Suprapubic skin (tissue), 4 donors: ENCODE data around the gene PHRF1.
"Not testable (repeated sequence)": the region's sequence is repeated elsewhere in the genome, so short reads cannot be mapped to it uniquely, and the experiment has no call there.

Source experiments
- CTCF ChIP-seq, 2 donors: fragments of 200-600 bp in 1 of 2; fragments of 450-650 bp in 1 of 2; sonication (generic) in 1 of 2; IDR thresholded peaks; one replicate each; pipeline ENCODE4 v1.5.1; 2016 to 2019; ENCODE audit warnings: antibody characterized with exemption in 2 of 2, mild to moderate bottlenecking in 1 of 2, moderate library complexity in 1 of 2
- EP300 ChIP-seq: sonication (generic); formaldehyde crosslinking; IDR thresholded peaks from one replicate; pipeline ENCODE4 v1.6.1; 2017; ENCODE audit warnings: antibody characterized with exemption
- POLR2A ChIP-seq, 2 donors: fragments of 450-650 bp; IDR thresholded peaks; one replicate each; pipeline ENCODE4 v1.6.1; 2017; ENCODE audit warnings: antibody characterized with exemption in 2 of 2, mild to moderate bottlenecking in 2 of 2, moderate library complexity in 2 of 2
- POLR2AphosphoS5 ChIP-seq, 3 donors: sonication (generic); formaldehyde crosslinking; IDR thresholded peaks; one replicate each; pipeline ENCODE4 v1.6.1; 2017; ENCODE audit warnings: antibody characterized with exemption in 3 of 3

GRCh38 chr11:653136-653535 is 76.9 kb downstream of the PHRF1 start:
- TF ChIP-seq CTCF (IDR thresholded peaks at IDR 0.05); EP300; POLR2A (IDR thresholded peaks at IDR 0.05); POLR2AphosphoS5 (IDR thresholded peaks at IDR 0.05): not testable (repeated sequence)
